Nephron (organoid): ENCODE data around the gene DNM2.

Experiments used
- H3K27ac Mint-ChIP-seq, 3 experiments: 2 replicates each; pipeline ENCODE4 v1.8.0; 2020; ENCODE audit warnings: mixed read lengths in 3 of 3, mild to moderate bottlenecking in 2 of 3, moderate library complexity in 1 of 3
- H3K27me3 Mint-ChIP-seq: 2 replicates; pipeline ENCODE4 v1.8.0; 2021; ENCODE audit warnings: low read depth, mild to moderate bottlenecking, moderate library complexity, mixed read lengths
- H3K36me3 Mint-ChIP-seq: 2 replicates; pipeline ENCODE4 v1.8.0; 2020; ENCODE audit warnings: low read depth, mixed read lengths
- H3K4me1 Mint-ChIP-seq: 2 replicates; pipeline ENCODE4 v1.8.0; 2020; ENCODE audit warnings: mixed read lengths
- H3K4me3 Mint-ChIP-seq, 3 experiments: 2 replicates each; pipeline ENCODE4 v1.8.0; 2020; ENCODE audit warnings: mild to moderate bottlenecking in 3 of 3, mixed read lengths in 3 of 3, moderate library complexity in 2 of 3
- H3K9me3 Mint-ChIP-seq: 2 replicates; pipeline ENCODE4 v1.8.0; 2020; ENCODE audit warnings: mixed read lengths
- CTCF ChIP-seq, 3 experiments: fragments of 200-600 bp; sonication (generic); IDR thresholded peaks; one replicate each; pipeline ENCODE4 v1.5.0; 2021; ENCODE audit warnings: antibody characterized with exemption in 3 of 3; ENCODE audit not compliant: unreplicated experiment in 3 of 3

The DNM2 gene

DNA sequence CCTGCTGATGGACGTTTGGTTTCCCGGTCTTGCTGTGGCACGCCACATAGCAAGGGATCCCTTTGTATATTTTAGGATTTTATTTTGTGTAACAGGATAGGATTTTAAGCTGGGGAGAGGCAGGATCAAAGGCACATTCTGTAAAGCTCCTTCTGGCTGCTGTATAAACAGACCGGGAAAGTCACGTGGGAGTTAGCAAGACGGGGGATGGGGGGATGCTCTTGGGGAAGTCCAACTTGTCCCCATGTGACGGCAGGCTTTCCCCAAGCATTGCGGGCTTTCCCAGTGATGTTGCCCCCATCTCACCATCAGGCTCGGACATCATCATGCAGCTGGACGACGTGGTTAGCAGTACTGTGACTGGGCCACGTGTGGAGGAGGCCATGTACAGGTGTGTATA lies 10.9 kb upstream of the DNM2 start:
- Mint-ChIP-seq H3K4me3 (no peak overlapping the region), H3K4me1 (peaks cover 6% of the 10 kb centered on the region), H3K27me3 (no peaks in the 10 kb centered on the region), H3K9me3 (no peaks in the 10 kb centered on the region), H3K27ac (no peak overlapping the region), H3K36me3 (peaks cover 2% of the 10 kb centered on the region)
- no peak for TF ChIP-seq CTCF (IDR thresholded peaks at IDR 0.05; ENCODE audit: unreplicated experiment in 3 of 3)

DNA sequence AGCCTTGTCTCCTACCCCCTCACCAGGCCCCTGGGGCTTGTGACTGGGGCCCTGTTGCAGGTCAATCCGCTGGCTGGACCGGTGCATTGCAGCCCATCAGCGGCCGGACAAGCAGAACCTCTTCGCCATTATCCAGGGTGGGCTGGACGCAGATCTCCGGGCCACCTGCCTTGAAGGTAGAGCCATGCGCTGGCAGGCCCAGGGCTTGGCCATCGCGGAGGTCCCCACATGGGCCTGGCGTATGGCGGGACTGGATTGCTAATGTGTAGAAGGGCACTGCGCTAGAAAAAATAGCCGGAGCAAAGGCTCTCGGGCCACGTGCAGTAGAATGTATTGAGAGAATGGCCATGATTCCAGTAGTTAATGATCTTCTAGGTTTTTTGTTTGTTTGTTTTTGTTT lies 10.4 kb upstream of the DNM2 start:
- TF ChIP-seq CTCF (IDR thresholded peaks at IDR 0.05; ENCODE audit: unreplicated experiment in 3 of 3) = no peak
- H3K27ac Mint-ChIP-seq = no peak overlapping the region
- peaks cover 3% of the 10 kb centered on the region for H3K36me3 Mint-ChIP-seq
- peaks cover 4% of the 10 kb centered on the region for H3K4me1 Mint-ChIP-seq
- H3K27me3 Mint-ChIP-seq = no peaks in the 10 kb centered on the region
- H3K4me3 Mint-ChIP-seq = no peak overlapping the region
- H3K9me3 Mint-ChIP-seq = no peaks in the 10 kb centered on the region

DNA sequence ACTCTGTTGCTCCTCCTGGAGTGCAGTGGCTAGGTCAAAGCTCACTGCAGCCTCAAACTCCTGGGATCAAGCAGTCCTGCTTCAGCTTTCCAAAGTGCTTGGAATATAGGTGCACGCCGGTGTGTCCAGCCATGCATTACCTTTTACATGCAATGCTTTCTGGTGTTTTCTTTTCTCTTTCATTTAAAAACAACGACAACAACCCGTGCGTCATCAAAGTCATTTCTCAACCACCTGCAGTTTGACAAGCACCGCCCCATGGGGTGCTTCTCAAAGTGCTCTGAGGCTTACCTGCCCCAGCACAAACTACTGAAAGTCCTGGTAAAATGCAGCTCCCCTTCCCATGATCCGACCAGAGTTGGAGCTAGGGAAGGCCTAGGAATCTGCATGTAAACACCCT lies 9.6 kb upstream of the DNM2 start:
- TF ChIP-seq CTCF (IDR thresholded peaks at IDR 0.05; ENCODE audit: unreplicated experiment in 3 of 3) = no peak
- Mint-ChIP-seq H3K4me1 (peaks cover 4% of the 10 kb centered on the region), H3K9me3 (no peaks in the 10 kb centered on the region), H3K27me3 (no peaks in the 10 kb centered on the region), H3K36me3 (peaks cover 3% of the 10 kb centered on the region), H3K4me3 (no peak overlapping the region), H3K27ac (no peak overlapping the region)

GRCh38 chr19:10712045-10712444 lies 5.8 kb upstream of the DNM2 start:
- H3K4me3 Mint-ChIP-seq = no peak overlapping the region
- peaks cover 4% of the 10 kb centered on the region for H3K4me1 Mint-ChIP-seq
- TF ChIP-seq CTCF (IDR thresholded peaks at IDR 0.05; ENCODE audit: unreplicated experiment in 3 of 3) = no peak

GRCh38 chr19:10712754-10713153 lies 5.1 kb upstream of the DNM2 start:
- Mint-ChIP-seq H3K4me1 (peaks cover 4% of the 10 kb centered on the region), H3K4me3 (no peak overlapping the region), H3K36me3 (peaks cover 3% of the 10 kb centered on the region), H3K27me3 (no peaks in the 10 kb centered on the region), H3K27ac (no peak overlapping the region), H3K9me3 (no peaks in the 10 kb centered on the region)
- TF ChIP-seq CTCF (IDR thresholded peaks at IDR 0.05; ENCODE audit: unreplicated experiment in 3 of 3) = no peak

More at GRCh38 chr19:10712045-10712444, 5.8 kb upstream of the DNM2 start:
- Mint-ChIP-seq H3K36me3 (peaks cover 3% of the 10 kb centered on the region), H3K9me3 (no peaks in the 10 kb centered on the region), H3K27ac (peak overlapping the region in 1 of 3 experiments; percentile 19), H3K27me3 (no peaks in the 10 kb centered on the region)

DNA sequence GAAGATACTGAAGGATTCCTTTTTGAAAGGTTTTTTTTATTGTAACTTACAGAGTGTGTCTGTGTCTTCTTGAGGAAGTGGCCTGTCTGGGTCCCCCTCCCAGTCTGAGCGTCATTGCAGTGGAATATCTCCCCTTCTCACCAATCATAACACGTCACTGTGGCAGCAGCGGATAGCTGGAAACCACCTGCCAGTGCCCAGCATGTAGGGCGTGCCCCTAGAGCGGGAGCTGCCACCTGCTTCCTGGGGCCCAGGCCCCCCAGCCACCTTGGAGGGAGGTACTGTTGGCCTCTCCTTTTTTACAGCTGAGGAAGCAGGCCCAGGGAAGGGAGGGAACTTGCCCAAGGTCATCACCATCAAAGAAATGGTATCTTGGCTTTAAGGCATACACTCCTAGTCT lies 4.6 kb upstream of the DNM2 start:
- H3K27me3 Mint-ChIP-seq = no peaks in the 10 kb centered on the region
- peaks cover 3% of the 10 kb centered on the region for H3K36me3 Mint-ChIP-seq
- H3K4me1 Mint-ChIP-seq = peaks cover 4% of the 10 kb centered on the region
- TF ChIP-seq CTCF (IDR thresholded peaks at IDR 0.05; ENCODE audit: unreplicated experiment in 3 of 3) = no peak
- H3K27ac Mint-ChIP-seq = no peak overlapping the region
- H3K9me3 Mint-ChIP-seq = no peaks in the 10 kb centered on the region
- H3K4me3 Mint-ChIP-seq = no peak overlapping the region
